Measurements from ENCODE around the gene LMBRD2. TPM values are rescaled to one million over a fixed set of nuclear protein-coding genes. Genes with fewer than 3 reads are reported as not detected.

The LMBRD2 gene
- total RNA-seq, 1 experiment from 2014 or later, result 5.6 TPM

GRCh38 chr5:36155291-36155690 is 3.6 kb upstream of the LMBRD2 start:
- no peak for ATAC-seq
- Mint-ChIP-seq H3K27me3 (ENCODE audit: low read depth) (no peaks in the 10 kb centered on the region), H3K36me3 (peaks cover 31% of the 10 kb centered on the region), H3K27ac (no peak overlapping the region), H3K4me3 (no peak overlapping the region), H3K4me1 (peaks cover 12% of the 10 kb centered on the region), H3K9me3 (no peaks in the 10 kb centered on the region)
- ChIA-PET CTCF (interaction anchor here (1.4 kb wide), 1 partner anchor 76 kb away, joined by 3 read pairs; no protein-coding TSS in a partner anchor), POLR2A (no interaction called here)
- no peak for DNase-seq (ENCODE audit: low spot score)
- TF ChIP-seq ZNF121 (CRISPR knock-in tag; IDR thresholded peaks at IDR 0.05) (no peak), IRF2 (CRISPR knock-in tag; IDR thresholded peaks at IDR 0.05; ENCODE audit: borderline replicate concordance, low read depth) (no peak), ETV6 (CRISPR knock-in tag; IDR thresholded peaks at IDR 0.05) (no peak), TEAD1 (CRISPR knock-in tag; IDR thresholded peaks at IDR 0.05) (no peak), CBFB (CRISPR knock-in tag; IDR thresholded peaks at IDR 0.05; ENCODE audit: low read depth) (no peak), ZNF281 (CRISPR knock-in tag; IDR thresholded peaks at IDR 0.05) (no peak), ATF6 (CRISPR knock-in tag; IDR thresholded peaks at IDR 0.05) (no peak), ZNF416 (CRISPR knock-in tag; IDR thresholded peaks at IDR 0.05) (no peak), USF1 (CRISPR knock-in tag; IDR thresholded peaks at IDR 0.05) (no peak), NR2C2 (CRISPR knock-in tag; IDR thresholded peaks at IDR 0.05) (no peak), TEAD4 (CRISPR knock-in tag; IDR thresholded peaks at IDR 0.05) (no peak)

- no peaks in the 10 kb centered on the region for H3K9me3 Mint-ChIP-seq
- H3K4me1 Mint-ChIP-seq, result peaks cover 13% of the 10 kb centered on the region
- ChIA-PET CTCF (interaction anchor here (4.0 kb wide), 1 partner anchor 74 kb away, joined by 58 read pairs; no protein-coding TSS in a partner anchor), POLR2A (no interaction called here)
- TF ChIP-seq PRRX2 (CRISPR knock-in tag; IDR thresholded peaks at IDR 0.05), result no peak
- peak; percentile 28; the same call in 1 of the 2 replicates for TF ChIP-seq GABPB1 (CRISPR knock-in tag; IDR thresholded peaks at IDR 0.05)
- peak overlapping the region; percentile 28 for H3K4me3 Mint-ChIP-seq
- peaks cover 31% of the 10 kb centered on the region for H3K36me3 Mint-ChIP-seq
- no peak for DNase-seq (ENCODE audit: low spot score)
- ATAC-seq, result no peak
- peak overlapping the region; percentile 6; the same call in 1 of the 2 replicates for H3K27ac Mint-ChIP-seq
- H3K27me3 Mint-ChIP-seq (ENCODE audit: low read depth), result no peaks in the 10 kb centered on the region
Observed at GRCh38 chr5:36153726-36154125, 2.0 kb upstream of the LMBRD2 start.

GRCh38 chr5:36153298-36153677 is 1.6 kb upstream of the LMBRD2 start:
- TF ChIP-seq ATF1 (CRISPR knock-in tag; IDR thresholded peaks at IDR 0.05), result no peak
- Mint-ChIP-seq H3K27me3 (ENCODE audit: low read depth) (no peaks in the 10 kb centered on the region), H3K36me3 (peaks cover 28% of the 10 kb centered on the region), H3K9me3 (no peaks in the 10 kb centered on the region), H3K4me1 (peaks cover 13% of the 10 kb centered on the region), H3K27ac (peak overlapping the region; percentile 6; the same call in 1 of the 2 replicates), H3K4me3 (peak overlapping the region; percentile 28)
- POLR2A ChIA-PET, result interaction anchor here (1.8 kb wide), 1 partner anchor 74 kb away, joined by 6 read pairs; no protein-coding TSS in a partner anchor
- ATAC-seq (no peak), DNase-seq (ENCODE audit: low spot score) (no peak)
- CTCF ChIA-PET, result interaction anchor here (4.0 kb wide), 1 partner anchor 74 kb away, joined by 58 read pairs; no protein-coding TSS in a partner anchor

Measured in WTC11 (cell line).